K562 (cell line): Measurements from ENCODE around the gene RBM12. TPM values are rescaled to one million over a fixed set of nuclear protein-coding genes. Genes with fewer than 3 reads are reported as not detected.

ENCODE experiments used
- DDX20 ChIP-seq: fragments of 450-650 bp; IDR thresholded peaks from 2 replicates; pipeline ENCODE4 v1.6.1; 2016; ENCODE audit warnings: missing genetic modification characterization, low read depth, mild to moderate bottlenecking, missing compliant biosample characterization, moderate library complexity
- ELK3 ChIP-seq: fragments of 450-650 bp; formaldehyde crosslinking; IDR thresholded peaks from 2 replicates; pipeline ENCODE4 v1.4.0; 2020; ENCODE audit warnings: mild to moderate bottlenecking
- MBD1 ChIP-seq: fragments of 250-450 bp; sonication (Bioruptor Pico); IDR thresholded peaks from 2 replicates; pipeline ENCODE4 v1.8.0; 2022; ENCODE audit warnings: inconsistent platforms
- POLR3G ChIP-seq: IDR thresholded peaks from 2 replicates; pipeline ENCODE4 v1.6.1; 2011; ENCODE audit not compliant: insufficient read length, insufficient replicate concordance; ENCODE audit errors: extremely low read depth
- RB1 ChIP-seq: fragments of 450-650 bp; IDR thresholded peaks from 2 replicates; pipeline ENCODE4 v1.6.1; 2017; ENCODE audit warnings: low read depth, mild to moderate bottlenecking
- ZBTB33 ChIP-seq: sonication (generic); formaldehyde crosslinking; IDR thresholded peaks from 2 replicates; pipeline ENCODE4 v1.8.1; 2023; ENCODE audit warnings: mild to moderate bottlenecking, missing genetic modification reagents
- polyA plus RNA-seq, 8 experiments: library from polyadenylated mRNA; depleted of rRNA in 4 of 8; stranded (reverse) in 5 of 8; unstranded in 3 of 8; fragments of >200 nt; fragmentation: Nextera tagmentation in 2 of 8; fragmentation: Illumina TruSeq in 1 of 8; extraction: Ambion mirVana in 2 of 8; extraction: Trizol in 1 of 8; gene quantifications; 2 replicates each; pipeline versions ENCODE4 v1.2.1 to v1.2.3, GENCODE V29; 2011 to 2014; ENCODE audit warnings: inconsistent platforms in 1 of 8, missing spikeins in 1 of 8
- total RNA-seq, 7 experiments: library from RNA; depleted of rRNA in 6 of 7; stranded (reverse); fragments of >200 nt in 6 of 7; fragmentation: Illumina TruSeq in 2 of 7; extraction: Trizol in 2 of 7; gene quantifications; 2 replicates each; pipeline versions ENCODE4 v1.2.1 to v1.2.3, GENCODE V29; 2011 to 2021; ENCODE audit warnings: low replicate concordance in 1 of 7

Gene RBM12
- total and polyA plus RNA-seq, 9 of the 15 experiments (the other 6 are each of a cell fraction or from before 2014, with no cell fraction given) = 5.0 to 162 (median 73.3) TPM

GRCh38 chr20:35626386-35627001 is 38.2 kb downstream of the RBM12 start (continued):
- TF ChIP-seq MBD1 (CRISPR knock-in tag) (no peak), ZBTB33 (CRISPR knock-in tag) (no peak), RB1 (no peak), DDX20 (tag) (no peak), ELK3 (CRISPR knock-in tag) (no peak), POLR3G (no peak)
